ENCODE results near the gene DNER. TPM values are rescaled to one million over a fixed set of nuclear protein-coding genes. Genes with fewer than 3 reads are reported as not detected.
A peak's percentile ranks its signal among the peaks of the same experiment; 100 is the strongest.

The DNER gene
- total and polyA plus RNA-seq, 2 of the 13 experiments (the other 11 are each of a cell fraction or from before 2014, with no cell fraction given), result not detected

GRCh38 chr2:229564300-229564907, 150.0 kb downstream of the DNER start:
- POLR2A ChIA-PET, result no interaction called here
- WGBS (ENCODE audit: low lambda C conversion rate), result 2% methylated on average over 2 of the region's 2 CpGs
- CTCF ChIA-PET (ENCODE audit: low intra/inter-chr PET ratio, low total read pairs), result no interaction called here
- no peak overlapping the region for H3K4me3 ChIP-seq (replicated peaks in 1 of 3; ENCODE audit: insufficient read depth in 1 of 3, low read depth in 2 of 3, low read length in 3 of 3)
- no peak overlapping the region for H3K27ac ChIP-seq (ENCODE audit: extremely low read length, insufficient read depth, low read length)
- H3K4me1 ChIP-seq (ENCODE audit: insufficient read depth, low read length), result no peaks in the 10 kb centered on the region
- no peaks in the 10 kb centered on the region for H4K20me1 ChIP-seq (ENCODE audit: insufficient read depth, low read length)
- no peak overlapping the region for H3K4me2 ChIP-seq (ENCODE audit: low read depth, low read length)
- intact Hi-C loops (cut with micrococcal nuclease; ENCODE audit: unreplicated experiment) (no loop called here), in situ Hi-C loops (cut with HindIII; ENCODE audit: extremely low pct_ligation_motif_present, low pct_unique_long_range_greater_than_20kb) (no loop called here)
- peaks cover 15% of the 10 kb centered on the region for H3K9me3 ChIP-seq (ENCODE audit: low read length)
- DNase-seq (ENCODE audit: low spot score) (no peak), FAIRE-seq (no peak), ATAC-seq (no peak)
- BruUV-seq (replicated peaks), result no TSS peak
- H2AFZ ChIP-seq (ENCODE audit: low read length), result no peak overlapping the region
- H3K27me3 ChIP-seq (ENCODE audit: control insufficient read depth in 1 of 2, insufficient read depth in 2 of 2, low read length in 2 of 2), result no peaks in the 10 kb centered on the region
- H3K36me3 ChIP-seq (replicated peaks in 1 of 2; ENCODE audit: control insufficient read depth in 1 of 2, insufficient read depth in 2 of 2, low read length in 2 of 2), result no peaks in the 10 kb centered on the region
- H3K9ac ChIP-seq (ENCODE audit: insufficient read depth, low read depth, low read length), result no peak overlapping the region
- no peaks in the 10 kb centered on the region for H3K79me2 ChIP-seq (ENCODE audit: insufficient read depth, low read length)
- TF ChIP-seq ZNF441 (CRISPR knock-in tag; IDR thresholded peaks at IDR 0.05; ENCODE audit: borderline replicate concordance) (no peak), ZBTB21 (CRISPR knock-in tag; IDR thresholded peaks at IDR 0.05) (no peak), CTCF (CRISPR knock-in tag; IDR thresholded peaks at IDR 0.05) (no peak), STAT5B (CRISPR knock-in tag; IDR thresholded peaks at IDR 0.05) (no peak), TIGD3 (CRISPR knock-in tag; IDR thresholded peaks at IDR 0.05; ENCODE audit: borderline replicate concordance) (no peak), PHF5A (CRISPR knock-in tag; IDR thresholded peaks at IDR 0.05; ENCODE audit: low read depth, unreplicated experiment) (no peak), ATF7 (IDR thresholded peaks at IDR 0.05) (peak; percentile 47), ATF7 (CRISPR knock-in tag; IDR thresholded peaks at IDR 0.05) (no peak), ZNF292 (CRISPR knock-in tag; IDR thresholded peaks at IDR 0.05; ENCODE audit: borderline replicate concordance, low read depth) (no peak), GTF2F1 (IDR thresholded peaks at IDR 0.05; ENCODE audit: low read length) (no peak), LCORL (IDR thresholded peaks at IDR 0.05) (0 out of 2 replicates have a peak, but pooled peaks have one; percentile 7), LCORL (CRISPR knock-in tag; IDR thresholded peaks at IDR 0.05) (no peak), PHB2 (IDR thresholded peaks at IDR 0.05; ENCODE audit: partially characterized antibody) (peak; percentile 36), SAP130 (CRISPR knock-in tag; IDR thresholded peaks at IDR 0.05; ENCODE audit: low read depth) (no peak), CREB1 (IDR thresholded peaks at IDR 0.05) (peak; percentile 97), CREB1 (CRISPR knock-in tag; IDR thresholded peaks at IDR 0.05) (no peak), GTF3A (CRISPR knock-in tag; conservative IDR thresholded peaks at IDR 0.05) (no peak), NONO (IDR thresholded peaks at IDR 0.05) (0 out of 2 replicates have a peak, but pooled peaks have one; percentile 27), NONO (CRISPR knock-in tag; conservative IDR thresholded peaks at IDR 0.05) (no peak), FOXK2 (IDR thresholded peaks at IDR 0.05) (0 out of 2 replicates have a peak, but pooled peaks have one; percentile 2), ZKSCAN1 (IDR thresholded peaks at IDR 0.05; ENCODE audit: low read length) (no peak), ZNF724P (CRISPR knock-in tag; IDR thresholded peaks at IDR 0.05; ENCODE audit: borderline replicate concordance) (no peak), ARNTL (CRISPR knock-in tag; IDR thresholded peaks at IDR 0.05) (no peak), ZNF20 (CRISPR knock-in tag; IDR thresholded peaks at IDR 0.05) (no peak), BATF2 (CRISPR knock-in tag; IDR thresholded peaks at IDR 0.05) (no peak), ZNF33B (CRISPR knock-in tag; IDR thresholded peaks at IDR 0.05) (no peak), ZNF709 (CRISPR knock-in tag; IDR thresholded peaks at IDR 0.05) (no peak)

Measured in HepG2 (cell line).